Measurements from ENCODE around the gene RBM38. TPM values are rescaled to one million over a fixed set of nuclear protein-coding genes. Genes with fewer than 3 reads are reported as not detected.

The RBM38 gene
- total and polyA plus RNA-seq, 2 of the 13 experiments (the other 11 are each of a cell fraction or from before 2014, with no cell fraction given), result 24.2 to 34.2 TPM

GRCh38 chr20:57404419-57405072 is 13.3 kb downstream of the RBM38 start:
- H3K9ac ChIP-seq (ENCODE audit: insufficient read depth, low read depth, low read length), result no peak overlapping the region
- in situ Hi-C loops (cut with HindIII; ENCODE audit: extremely low pct_ligation_motif_present, low pct_unique_long_range_greater_than_20kb), result no loop called here
- BruUV-seq (replicated peaks), result no TSS peak
- ChIA-PET CTCF (ENCODE audit: low intra/inter-chr PET ratio, low total read pairs) (no interaction called here), POLR2A (no interaction called here)
- no peaks in the 10 kb centered on the region for H3K79me2 ChIP-seq (ENCODE audit: insufficient read depth, low read length)
- no peaks in the 10 kb centered on the region for H3K4me1 ChIP-seq (ENCODE audit: insufficient read depth, low read length)
- FAIRE-seq (no peak), DNase-seq (ENCODE audit: low spot score) (no peak), ATAC-seq (no peak)
- over 99% methylated on average over 18 of the region's 22 CpGs for WGBS (ENCODE audit: low lambda C conversion rate)
- peaks cover 49 to 76% of the 10 kb centered on the region in 2 experiments for H3K36me3 ChIP-seq (replicated peaks in 1 of 2; ENCODE audit: control insufficient read depth in 1 of 2, insufficient read depth in 2 of 2, low read length in 2 of 2)
- H3K27ac ChIP-seq (ENCODE audit: extremely low read length, insufficient read depth, low read length), result no peak overlapping the region
- H2AFZ ChIP-seq (ENCODE audit: low read length), result no peak overlapping the region
- H3K9me3 ChIP-seq (ENCODE audit: low read length), result no peaks in the 10 kb centered on the region
- no peaks in the 10 kb centered on the region for H3K27me3 ChIP-seq (ENCODE audit: control insufficient read depth in 1 of 2, insufficient read depth in 2 of 2, low read length in 2 of 2)
- H3K4me3 ChIP-seq (replicated peaks in 1 of 3; ENCODE audit: insufficient read depth in 1 of 3, low read depth in 2 of 3, low read length in 3 of 3), result no peak overlapping the region
- no peak overlapping the region for H3K4me2 ChIP-seq (ENCODE audit: low read depth, low read length)
- no peaks in the 10 kb centered on the region; the same call in 1 of the 2 replicates for H4K20me1 ChIP-seq (ENCODE audit: insufficient read depth, low read length)
- intact Hi-C loops (cut with micrococcal nuclease; ENCODE audit: unreplicated experiment), result no loop called here
- 0 out of 2 replicates have a peak, but pooled peaks have one; percentile 10 for TF ChIP-seq ZNF891 (CRISPR knock-in tag; IDR thresholded peaks at IDR 0.05)
- TF ChIP-seq MAFG (CRISPR knock-in tag; IDR thresholded peaks at IDR 0.05), result no peak
- TF ChIP-seq ZNF430 (CRISPR knock-in tag; IDR thresholded peaks at IDR 0.05), result no peak
- TF ChIP-seq AGO2 (optimal IDR thresholded peaks at IDR 0.05; ENCODE audit: low read depth, low read length), result peak; percentile 68
- TF ChIP-seq ZNF331 (CRISPR knock-in tag; IDR thresholded peaks at IDR 0.05), result no peak
- TF ChIP-seq, protein P1, sequence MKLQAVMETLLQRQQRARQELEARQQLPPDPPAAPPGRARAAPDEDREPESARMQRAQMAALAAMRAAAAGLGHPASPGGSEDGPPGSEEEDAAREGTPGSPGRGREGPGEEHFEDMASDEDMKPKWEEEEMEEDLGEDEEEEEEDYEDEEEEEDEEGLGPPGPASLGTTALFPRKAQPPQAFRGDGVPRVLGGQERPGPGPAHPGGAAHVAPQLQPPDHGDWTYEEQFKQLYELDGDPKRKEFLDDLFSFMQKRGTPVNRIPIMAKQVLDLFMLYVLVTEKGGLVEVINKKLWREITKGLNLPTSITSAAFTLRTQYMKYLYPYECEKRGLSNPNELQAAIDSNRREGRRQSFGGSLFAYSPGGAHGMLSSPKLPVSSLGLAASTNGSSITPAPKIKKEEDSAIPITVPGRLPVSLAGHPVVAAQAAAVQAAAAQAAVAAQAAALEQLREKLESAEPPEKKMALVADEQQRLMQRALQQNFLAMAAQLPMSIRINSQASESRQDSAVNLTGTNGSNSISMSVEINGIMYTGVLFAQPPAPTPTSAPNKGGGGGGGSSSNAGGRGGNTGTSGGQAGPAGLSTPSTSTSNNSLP (IDR thresholded peaks at IDR 0.05; ENCODE audit: low read depth, low read length), result no peak
- TF ChIP-seq, protein P2, sequence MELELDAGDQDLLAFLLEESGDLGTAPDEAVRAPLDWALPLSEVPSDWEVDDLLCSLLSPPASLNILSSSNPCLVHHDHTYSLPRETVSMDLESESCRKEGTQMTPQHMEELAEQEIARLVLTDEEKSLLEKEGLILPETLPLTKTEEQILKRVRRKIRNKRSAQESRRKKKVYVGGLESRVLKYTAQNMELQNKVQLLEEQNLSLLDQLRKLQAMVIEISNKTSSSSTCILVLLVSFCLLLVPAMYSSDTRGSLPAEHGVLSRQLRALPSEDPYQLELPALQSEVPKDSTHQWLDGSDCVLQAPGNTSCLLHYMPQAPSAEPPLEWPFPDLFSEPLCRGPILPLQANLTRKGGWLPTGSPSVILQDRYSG (CRISPR knock-in tag; IDR thresholded peaks at IDR 0.05), result no peak
- TF ChIP-seq, protein P3, sequence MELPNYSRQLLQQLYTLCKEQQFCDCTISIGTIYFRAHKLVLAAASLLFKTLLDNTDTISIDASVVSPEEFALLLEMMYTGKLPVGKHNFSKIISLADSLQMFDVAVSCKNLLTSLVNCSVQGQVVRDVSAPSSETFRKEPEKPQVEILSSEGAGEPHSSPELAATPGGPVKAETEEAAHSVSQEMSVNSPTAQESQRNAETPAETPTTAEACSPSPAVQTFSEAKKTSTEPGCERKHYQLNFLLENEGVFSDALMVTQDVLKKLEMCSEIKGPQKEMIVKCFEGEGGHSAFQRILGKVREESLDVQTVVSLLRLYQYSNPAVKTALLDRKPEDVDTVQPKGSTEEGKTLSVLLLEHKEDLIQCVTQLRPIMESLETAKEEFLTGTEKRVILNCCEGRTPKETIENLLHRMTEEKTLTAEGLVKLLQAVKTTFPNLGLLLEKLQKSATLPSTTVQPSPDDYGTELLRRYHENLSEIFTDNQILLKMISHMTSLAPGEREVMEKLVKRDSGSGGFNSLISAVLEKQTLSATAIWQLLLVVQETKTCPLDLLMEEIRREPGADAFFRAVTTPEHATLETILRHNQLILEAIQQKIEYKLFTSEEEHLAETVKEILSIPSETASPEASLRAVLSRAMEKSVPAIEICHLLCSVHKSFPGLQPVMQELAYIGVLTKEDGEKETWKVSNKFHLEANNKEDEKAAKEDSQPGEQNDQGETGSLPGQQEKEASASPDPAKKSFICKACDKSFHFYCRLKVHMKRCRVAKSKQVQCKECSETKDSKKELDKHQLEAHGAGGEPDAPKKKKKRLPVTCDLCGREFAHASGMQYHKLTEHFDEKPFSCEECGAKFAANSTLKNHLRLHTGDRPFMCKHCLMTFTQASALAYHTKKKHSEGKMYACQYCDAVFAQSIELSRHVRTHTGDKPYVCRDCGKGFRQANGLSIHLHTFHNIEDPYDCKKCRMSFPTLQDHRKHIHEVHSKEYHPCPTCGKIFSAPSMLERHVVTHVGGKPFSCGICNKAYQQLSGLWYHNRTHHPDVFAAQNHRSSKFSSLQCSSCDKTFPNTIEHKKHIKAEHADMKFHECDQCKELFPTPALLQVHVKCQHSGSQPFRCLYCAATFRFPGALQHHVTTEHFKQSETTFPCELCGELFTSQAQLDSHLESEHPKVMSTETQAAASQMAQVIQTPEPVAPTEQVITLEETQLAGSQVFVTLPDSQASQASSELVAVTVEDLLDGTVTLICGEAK (IDR thresholded peaks at IDR 0.05), result no peak
- TF ChIP-seq, protein P3 (CRISPR knock-in tag; IDR thresholded peaks at IDR 0.05), result peak; percentile 6; the same call in 1 of the 2 replicates
- 0 out of 2 replicates have a peak, but pooled peaks have one; percentile 66 for TF ChIP-seq HNRNPL (IDR thresholded peaks at IDR 0.05; ENCODE audit: low read depth, low read length)
- no peak for TF ChIP-seq PCBP2 (optimal IDR thresholded peaks at IDR 0.05; ENCODE audit: low read depth, low read length, poor library complexity, severe bottlenecking)
